T follicular helper cell (primary cell): Measurements from ENCODE around the gene VPREB1.
"Not testable (repeated sequence)": the region's sequence is repeated elsewhere in the genome, so short reads cannot be mapped to it uniquely, and the experiment has no call there.

Experiments
- DNase-seq: peaks from one replicate; pipeline ENCODE4 v3.0.0-alpha.2; 2020; ENCODE audit warnings: low read depth
- total RNA-seq, 2 experiments: gene quantifications; one replicate each; lab custom pipeline; 2026; lab: John Stamatoyannopoulos, UW

VPREB1 gene, protein sequence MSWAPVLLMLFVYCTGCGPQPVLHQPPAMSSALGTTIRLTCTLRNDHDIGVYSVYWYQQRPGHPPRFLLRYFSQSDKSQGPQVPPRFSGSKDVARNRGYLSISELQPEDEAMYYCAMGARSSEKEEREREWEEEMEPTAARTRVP
- 0 reads per million in 2 experiments for total RNA-seq

DNA sequence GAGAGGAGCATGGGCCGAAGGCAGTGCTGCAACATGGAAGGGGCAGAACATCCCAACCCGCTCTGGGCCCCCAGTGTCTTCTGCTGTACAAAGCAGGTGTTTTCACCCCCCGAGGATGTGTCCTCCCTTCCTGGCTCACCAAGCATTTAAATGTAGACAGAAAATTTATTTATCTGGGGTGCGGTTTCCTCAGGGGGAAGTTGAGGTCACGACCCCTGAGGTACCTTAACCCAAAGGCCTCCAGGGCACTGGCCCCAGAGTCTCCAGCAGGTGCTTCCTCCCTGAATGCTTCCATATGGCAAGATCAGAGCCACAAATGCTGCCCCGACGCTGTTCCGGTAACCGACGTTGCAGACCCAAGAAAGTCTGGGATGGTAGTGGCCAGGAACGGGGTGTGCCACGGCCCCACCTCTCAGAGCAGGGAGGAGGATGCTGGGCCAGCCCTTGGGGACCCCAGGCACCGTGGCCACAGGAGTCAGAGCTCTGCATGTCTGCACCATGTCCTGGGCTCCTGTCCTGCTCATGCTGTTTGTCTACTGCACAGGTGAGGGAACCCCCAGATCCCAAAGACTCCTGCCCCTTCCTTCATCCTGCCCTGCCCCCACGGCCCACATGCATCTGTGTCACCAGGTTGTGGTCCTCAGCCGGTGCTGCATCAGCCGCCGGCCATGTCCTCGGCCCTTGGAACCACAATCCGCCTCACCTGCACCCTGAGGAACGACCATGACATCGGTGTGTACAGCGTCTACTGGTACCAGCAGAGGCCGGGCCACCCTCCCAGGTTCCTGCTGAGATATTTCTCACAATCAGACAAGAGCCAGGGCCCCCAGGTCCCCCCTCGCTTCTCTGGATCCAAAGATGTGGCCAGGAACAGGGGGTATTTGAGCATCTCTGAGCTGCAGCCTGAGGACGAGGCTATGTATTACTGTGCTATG, at the start of gene VPREB1:
VPREB1 (plus strand) TSS at position 471 of the 935 bp plus-strand sequence; CDS start at position 499, 28 bp downstream.
- no peak for DNase-seq

DNA sequence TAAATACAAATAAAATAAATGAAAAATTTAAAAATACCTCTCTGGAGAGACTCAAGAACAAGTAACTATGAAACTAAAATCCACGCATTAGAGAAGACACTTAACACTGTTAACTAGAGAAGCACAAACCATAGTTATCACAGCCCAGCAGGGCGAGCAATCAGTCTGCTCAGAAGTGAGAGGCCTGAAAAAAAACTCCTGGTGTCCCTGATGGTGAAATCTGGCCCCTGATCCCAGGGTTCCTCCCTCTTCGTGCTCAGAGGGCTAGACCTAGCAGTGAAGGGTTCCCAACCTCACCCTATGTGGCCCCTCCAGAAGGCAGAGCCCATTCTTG, 49.7 kb upstream of the VPREB1 start:
- no peak for DNase-seq

DNA sequence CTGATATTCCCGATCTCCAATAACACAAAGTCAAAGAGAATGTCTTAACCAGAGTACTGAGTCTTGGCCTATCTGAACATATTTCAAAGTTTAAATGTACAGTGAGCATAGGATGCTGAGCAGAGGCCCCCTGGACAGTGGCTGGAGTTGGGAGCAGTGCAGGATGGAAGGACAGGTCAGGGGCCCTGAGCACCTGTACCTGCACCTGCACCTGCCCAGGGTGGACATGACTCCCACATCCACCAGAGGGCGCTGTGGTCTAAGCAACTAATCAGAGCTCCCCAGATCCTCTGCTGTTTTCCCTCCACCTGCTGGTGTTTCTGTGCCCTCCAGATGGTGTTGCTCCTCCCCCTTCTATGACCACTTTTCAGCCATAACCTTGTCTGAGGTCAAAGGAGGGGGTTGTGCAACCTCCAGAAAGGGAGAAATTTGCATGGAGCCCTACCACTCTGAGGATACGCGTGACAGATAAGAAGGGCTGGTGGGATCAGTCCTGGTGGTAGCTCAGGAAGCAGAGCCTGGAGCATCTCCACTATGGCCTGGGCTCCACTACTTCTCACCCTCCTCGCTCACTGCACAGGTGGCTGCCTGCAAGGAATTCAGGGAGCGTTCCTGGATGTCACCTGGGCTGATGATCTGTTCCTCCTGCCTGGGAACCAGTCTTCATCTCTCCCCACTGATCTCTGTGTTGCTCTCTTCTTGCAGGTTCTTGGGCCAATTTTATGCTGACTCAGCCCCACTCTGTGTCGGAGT, 49.1 kb upstream of the VPREB1 start:
- peak; percentile 65 for DNase-seq

DNA sequence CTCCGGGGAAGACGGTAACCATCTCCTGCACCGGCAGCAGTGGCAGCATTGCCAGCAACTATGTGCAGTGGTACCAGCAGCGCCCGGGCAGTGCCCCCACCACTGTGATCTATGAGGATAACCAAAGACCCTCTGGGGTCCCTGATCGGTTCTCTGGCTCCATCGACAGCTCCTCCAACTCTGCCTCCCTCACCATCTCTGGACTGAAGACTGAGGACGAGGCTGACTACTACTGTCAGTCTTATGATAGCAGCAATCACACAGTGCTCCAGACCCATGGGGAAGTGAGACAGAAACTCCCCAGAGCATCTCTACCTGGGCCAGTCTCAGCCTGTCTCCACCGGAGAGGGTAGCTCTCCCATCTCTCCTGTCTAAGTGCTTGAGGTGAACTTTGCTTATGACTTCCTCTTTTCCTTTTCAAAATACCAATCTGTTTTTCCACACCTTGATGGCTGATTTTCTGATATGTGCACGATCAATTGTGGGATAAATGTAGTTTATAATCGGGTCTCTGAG, 48.5 kb upstream of the VPREB1 start:
- no peak for DNase-seq

DNA sequence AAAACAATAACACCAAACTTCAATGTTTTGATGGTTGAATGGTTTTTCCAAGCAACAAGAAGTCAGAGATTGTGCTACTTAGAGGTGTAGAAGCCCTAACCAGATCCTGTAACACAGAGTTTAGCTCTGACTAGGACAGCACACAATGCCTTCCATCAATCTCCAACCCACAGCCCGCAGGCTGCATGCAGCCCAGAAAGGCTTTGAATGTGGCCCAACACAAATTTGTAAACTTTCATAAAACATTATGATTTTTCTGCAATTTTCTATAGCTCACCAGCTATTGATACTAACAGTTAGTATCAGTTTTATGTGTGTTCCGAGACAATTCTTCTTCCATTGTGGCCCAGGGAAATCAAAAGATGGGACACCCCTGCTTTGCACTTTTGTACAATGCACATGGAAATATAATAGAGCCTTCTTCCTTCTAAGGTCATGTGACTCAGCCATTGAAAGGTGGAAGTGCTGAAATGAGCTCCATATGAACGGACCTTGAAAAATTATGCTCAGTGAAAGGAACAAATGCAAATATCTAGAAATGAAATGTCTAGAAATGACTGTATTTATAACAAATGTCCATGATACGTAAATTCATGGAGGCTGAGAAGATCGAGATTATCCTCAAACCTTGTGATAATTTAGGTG, 47.6 kb upstream of the VPREB1 start:
- DNase-seq = no peak

DNA sequence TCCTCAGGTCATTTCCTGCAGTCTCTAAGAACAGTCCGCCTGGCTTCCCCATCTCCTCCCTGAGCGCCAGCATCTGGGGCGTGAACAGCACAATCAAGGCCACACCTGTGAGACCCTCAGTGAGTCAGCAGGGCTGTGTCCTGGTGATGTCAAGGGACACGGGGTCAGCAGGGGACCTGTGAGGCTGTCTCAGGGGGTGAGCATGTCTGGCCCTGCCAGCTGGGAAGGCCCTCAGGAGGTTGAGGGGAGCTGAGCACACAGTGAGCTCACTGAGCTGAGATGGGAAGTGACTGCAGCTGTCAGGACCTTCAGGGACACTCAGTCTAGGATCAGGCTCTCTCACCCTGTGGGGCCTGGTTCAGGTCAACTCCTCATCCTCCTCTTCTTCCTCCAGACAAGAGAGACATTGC, 46.6 kb upstream of the VPREB1 start:
- DNase-seq = no peak

DNA sequence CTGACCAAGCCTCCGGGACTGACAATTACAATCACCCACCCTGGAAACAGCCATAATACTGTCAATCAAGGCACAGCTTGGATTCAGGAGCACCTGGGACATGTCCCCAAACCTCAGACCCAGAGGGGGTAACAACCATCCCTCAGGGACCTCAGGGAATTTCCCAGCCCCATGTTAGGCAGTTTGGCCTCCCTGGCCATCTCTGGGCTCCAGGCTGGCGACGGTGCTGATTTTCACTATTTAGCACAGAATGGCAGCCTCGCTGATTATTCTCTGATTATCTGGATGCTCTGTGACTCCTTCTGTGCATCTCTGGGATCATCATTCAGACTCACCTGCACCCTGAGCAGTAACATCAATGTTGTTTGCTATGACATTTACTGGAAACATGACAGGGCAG, 45.8 kb upstream of the VPREB1 start:
- no peak for DNase-seq

DNA sequence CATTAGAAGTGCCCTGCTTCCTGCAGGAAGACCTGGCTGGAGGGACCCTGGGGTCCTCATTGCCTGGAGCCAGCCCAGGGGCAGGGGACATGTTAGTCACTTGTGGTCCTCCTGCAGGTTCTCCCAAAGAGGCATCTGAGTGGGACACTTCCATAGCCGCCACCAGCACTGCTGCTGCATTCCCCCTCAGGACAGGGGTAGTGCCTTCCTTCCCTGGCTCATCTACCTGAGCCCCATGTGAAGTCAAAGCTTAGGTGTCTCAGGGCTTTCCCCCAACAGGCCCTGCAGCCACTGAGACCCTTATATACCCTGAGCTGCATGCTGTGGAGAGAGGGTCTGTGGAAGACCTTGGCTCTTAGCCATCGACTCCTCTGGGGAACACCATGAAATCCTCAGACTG, 45.0 kb upstream of the VPREB1 start:
- no peak for DNase-seq

DNA sequence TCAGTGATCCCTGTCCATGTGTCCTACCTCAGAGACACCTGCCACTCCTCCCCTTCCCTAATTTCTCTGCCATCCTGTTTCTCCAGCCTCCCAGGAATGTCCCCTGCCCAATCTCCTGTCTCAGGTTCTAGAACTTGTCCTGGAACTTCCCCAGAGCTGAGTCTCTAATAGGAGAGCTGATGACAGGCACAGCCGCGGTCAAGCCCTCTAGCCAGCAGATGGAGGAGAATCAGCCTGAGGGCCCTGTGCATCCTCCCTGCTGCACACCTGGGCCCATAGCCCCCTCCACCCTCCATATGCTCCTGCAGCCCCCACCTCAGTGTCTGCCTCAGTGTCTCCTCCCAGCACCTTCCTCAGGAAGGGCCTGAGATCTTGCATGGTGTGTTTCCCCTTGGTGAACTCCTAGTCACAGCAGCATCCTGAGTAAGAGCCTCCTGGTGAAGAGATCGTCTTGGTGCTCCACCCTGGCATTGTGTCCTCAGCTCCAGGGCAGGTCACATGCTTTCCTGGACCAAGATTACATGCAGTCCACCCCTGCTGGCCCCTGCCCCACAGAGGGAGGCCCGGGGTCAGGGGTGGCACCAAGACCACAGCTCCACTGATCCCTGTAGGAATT, 43.9 kb upstream of the VPREB1 start:
- no peak for DNase-seq

DNA sequence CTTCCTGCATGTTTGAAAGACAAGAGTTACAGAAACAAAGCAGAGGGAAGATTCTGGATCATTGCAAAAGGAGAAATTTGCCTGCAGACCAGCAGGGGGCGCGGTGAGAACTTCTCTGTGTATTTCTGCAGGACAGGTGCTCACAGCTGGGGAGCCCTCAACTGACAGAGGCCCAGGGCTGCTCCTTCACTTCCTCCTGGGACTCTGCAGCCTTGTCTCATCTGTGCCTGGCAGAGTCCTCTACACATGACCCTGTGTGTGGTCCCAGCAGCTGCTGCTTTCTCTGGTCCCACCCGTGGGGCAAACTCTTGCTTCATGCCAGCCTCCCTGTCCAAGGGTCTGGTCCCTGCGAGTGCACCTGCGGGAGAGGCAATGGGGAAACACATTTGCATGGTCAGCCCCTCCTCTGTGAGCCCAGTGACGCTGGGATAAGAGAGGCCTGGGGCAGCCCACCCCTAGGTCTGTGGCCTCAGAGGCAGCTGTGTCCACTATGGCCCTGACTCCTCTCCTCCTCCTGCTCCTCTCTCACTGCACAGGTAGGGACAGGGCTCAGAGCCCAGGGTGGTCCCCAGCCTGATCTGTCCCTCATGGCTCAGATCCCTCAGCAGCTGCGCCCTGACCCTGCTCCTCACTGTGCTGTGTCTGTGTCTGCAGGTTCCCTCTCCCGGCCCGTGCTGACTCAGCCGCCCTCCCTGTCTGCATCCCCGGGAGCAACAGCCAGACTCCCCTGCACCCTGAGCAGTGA, 43.2 kb upstream of the VPREB1 start:
- peak; percentile 21 for DNase-seq

DNA sequence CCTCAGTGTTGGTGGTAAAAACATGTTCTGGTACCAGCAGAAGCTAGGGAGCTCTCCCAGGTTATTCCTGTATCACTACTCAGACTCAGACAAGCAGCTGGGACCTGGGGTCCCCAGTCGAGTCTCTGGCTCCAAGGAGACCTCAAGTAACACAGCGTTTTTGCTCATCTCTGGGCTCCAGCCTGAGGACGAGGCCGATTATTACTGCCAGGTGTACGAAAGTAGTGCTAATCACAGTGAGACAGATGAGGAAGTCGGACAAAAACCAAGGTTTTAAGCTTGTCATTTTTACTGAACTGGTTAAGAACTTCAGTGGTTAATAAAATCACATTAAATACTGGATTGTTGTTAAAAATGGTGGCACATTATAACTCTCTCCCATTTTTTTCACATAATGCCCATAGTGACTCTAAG, 42.6 kb upstream of the VPREB1 start:
- DNase-seq = no peak

DNA sequence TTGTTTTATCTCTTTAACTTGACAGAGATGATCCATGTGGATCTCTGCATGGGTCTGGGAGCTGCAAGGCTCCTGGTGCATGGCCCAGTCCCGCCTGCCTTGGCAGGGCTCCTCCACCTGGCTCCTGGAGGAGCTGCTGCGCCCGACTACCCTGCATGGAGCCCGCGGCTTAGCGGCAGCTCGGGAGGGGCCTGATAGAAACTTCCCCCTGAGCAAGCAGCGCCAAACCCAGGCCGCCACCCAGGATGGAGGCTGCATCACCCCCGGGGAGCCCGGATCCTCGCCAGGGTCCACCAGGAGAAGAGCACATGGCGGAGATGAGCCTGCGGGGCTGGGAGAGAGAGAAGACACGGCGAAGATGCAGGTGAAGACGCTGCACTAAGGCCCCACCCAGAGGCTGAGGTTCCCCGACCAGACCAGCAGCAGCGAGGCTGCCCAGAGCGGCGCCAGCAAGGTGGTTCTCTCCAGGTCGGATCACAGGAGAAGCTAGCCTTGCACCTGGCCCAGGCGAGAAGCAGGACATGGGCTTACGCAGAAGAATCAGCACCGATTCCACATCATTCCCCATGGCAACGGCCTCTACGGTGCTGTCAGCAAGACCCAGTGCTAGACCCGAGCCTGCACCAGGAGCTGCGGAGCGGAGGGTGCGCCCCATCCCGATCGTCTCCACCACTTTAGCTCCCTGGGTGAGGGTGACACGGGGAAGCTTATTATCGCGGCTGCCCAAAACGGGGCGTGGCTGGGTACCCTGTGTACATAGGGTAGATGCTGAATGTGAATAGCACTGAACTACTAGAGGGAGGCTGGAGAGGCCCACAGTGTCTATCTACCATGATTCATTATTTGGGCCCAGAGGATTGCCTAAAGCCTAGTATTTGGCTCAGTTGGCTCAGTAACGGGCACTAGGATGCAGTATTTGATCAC, 41.3 kb upstream of the VPREB1 start:
- DNase-seq = no peak

DNA sequence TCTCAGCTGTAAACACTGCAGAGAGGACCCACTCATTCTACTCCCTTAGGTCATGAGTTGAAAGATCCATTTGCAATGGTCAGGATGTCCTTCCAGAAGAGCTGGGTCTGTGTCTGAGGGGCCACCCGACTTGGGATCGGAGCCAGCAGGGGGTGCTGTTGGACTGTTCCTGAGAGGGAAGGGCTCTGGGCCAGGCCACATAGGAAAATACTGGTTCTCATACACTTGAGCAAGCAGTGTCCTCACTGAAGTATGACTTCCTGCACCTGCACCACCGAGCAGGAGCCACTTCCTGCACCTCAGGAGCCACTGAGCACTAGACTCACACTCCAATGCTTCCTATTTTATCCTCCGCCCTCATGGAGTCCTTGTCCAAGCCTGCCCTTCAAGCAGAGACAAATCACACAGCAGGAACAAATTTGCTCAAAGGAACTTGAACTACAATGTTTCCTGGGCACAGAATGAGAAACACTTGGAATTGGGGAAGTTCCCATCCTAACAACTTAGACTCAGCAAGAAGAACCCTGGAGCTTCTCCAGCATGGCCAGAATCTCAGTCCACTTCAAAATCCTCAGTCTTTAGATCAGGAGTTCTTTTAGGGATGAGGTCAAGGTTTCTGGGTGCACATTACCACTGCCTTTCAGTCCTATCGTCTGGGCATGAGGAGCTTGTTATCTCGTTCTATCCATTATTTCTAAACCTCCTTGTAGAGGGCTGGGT, 36.6 kb upstream of the VPREB1 start:
- peak; percentile 46 for DNase-seq

DNA sequence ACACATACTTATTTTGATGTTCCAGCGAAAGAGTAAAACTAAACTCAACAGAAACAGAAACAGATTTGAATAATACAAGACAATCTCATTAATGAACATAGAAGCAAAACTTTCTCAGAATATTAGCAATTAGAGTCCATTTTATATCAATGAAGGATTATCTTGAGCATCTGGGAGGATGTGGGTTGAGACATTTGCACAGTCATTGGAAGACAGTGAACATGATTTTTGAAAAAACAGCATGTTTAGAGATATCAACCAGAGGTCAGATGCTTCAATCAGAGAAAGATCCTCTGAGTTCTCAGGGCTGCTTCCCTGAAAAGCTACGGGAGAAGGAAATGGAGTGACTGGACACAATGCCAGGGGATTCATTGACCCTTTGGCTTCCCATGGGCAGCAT, 35.9 kb upstream of the VPREB1 start:
- DNase-seq = no peak

DNA sequence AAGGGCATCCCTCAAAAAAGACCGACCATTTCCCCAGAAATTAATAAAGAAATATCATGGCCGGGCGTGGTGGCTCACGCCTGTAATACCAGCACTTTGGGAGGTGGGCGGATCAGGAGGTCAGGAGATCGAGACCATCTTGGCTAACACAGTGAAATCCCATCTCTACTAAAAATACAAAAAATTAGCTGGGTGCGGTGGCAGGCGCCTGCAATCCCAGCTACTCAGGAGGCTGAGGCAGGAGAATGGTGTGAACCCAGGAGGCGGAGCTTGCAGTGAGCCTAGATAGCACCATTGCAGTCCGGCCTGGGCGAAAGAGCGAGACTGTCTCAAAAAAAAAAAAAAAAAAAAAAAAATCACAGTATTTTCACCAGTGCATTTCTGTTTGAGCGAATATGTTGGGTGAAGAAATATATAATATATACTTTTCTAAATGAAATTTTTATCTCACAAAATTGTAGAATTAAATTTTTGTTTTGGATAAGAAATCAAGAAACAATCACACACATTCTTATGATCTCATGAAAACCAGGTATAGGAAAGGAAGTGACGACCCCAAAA, 35.4 kb upstream of the VPREB1 start:
- DNase-seq = not testable (repeated sequence)

DNA sequence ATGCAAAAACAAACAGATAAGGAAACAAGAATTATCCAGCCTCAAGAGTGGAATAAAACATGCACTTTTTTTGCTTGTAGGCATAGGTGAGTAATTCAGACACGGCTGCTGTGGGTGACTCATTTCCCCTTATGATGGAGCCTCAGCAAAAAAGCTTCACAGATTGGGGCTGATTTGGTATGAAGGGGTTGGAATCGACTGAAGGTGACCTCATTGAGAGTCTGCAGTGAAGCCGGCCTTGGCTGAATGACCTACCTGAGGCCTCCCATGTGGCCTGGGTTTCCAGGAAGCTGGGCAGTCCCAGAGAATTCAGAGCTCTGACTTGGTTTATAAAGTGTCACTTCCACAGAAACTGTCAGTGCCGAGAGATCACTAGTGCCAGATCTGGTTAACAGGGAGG, 34.2 kb upstream of the VPREB1 start:
- no peak for DNase-seq

DNA sequence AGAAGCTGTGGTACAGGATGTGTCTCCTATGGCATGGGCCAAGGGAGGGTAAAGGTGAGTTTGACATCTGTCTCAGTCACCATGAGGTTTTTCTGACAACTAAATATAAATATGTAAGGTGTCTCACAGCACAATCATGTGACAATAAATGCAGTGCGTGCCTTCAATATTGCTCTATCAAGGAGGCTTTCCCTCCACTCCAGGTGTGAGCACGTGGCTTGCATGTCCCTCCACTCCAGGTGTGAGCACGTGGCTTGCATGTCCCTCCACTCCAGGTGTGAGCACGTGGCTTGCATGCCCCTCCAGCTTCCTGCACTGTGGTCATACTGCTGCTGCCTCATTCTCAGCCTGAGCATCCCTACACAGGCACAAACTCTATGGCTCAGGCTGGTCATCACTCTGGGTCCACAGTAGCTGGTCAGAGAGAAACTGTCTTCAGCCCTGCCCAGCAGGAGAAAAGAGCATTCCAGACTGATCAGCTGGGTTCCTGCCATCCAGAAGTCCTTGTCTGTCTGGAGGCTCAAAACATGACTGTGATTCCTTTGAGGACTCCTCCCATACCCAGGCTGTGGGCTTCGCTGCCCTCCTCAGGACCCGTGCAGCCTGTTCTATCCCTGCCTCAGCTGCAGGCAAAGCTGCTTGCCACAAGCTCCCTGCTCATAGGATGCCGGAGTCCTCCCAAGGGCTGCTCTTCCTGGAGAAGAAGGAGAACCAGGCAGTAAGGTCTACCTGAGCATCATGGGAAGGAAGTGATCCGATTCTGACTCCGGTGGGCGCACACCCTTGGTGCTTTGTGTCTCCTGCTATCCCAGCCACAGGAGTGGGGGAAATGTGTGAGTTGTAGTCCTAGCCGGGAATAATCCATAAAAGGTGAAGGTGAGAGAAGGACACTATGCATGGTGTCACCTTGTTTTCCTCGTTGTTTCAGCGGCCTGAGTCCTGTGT, 33.4 kb upstream of the VPREB1 start:
- DNase-seq = no peak

DNA sequence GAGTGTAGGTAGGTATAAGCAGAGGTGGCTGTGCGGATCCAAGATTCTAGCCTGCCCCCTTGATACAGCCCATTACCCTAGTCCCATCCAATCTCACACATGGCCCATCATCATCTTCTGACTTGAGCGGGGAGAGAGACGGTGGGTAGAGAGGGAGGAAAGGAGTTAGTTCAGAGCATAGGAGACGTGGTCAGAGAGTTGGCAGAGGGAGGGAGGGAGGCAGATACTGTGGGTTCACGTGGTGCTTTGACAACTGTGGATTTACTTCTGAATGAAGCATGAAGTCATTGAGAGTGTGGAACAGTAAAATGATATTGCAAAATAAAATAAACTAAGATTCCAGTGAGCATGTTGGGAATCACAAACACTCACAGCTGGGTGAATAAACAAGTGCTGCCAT, 31.4 kb upstream of the VPREB1 start:
- DNase-seq = no peak
